SK-N-SH (cell line): ENCODE measurements around the gene ACACA. TPM values are rescaled to one million over a fixed set of nuclear protein-coding genes. Genes with fewer than 3 reads are reported as not detected.

Experiments used
- CTCF ChIA-PET: fragments of 300-600, 350-600 bp; formaldehyde crosslinking; extraction: SDS; loops from one replicate; lab custom pipeline; 2021; lab: Yijun Ruan, JAX
- POLR2A ChIA-PET: fragments of 350-600 bp; sonication (Branson Sonifier 250); formaldehyde crosslinking; extraction: SDS; loops from one replicate; lab custom pipeline; 2020; ENCODE audit warnings: antibody characterized with exemption, inconsistent platforms; lab: Yijun Ruan, JAX
- DNase-seq: peaks from one replicate; pipeline ENCODE4 v3.0.0; 2012
- H2AFZ ChIP-seq: fragments of 200-600 bp; sonication (generic); 2 replicates; pipeline ENCODE4 v1.8.1; 2016; ENCODE audit warnings: antibody characterized with exemption, mild to moderate bottlenecking, low read depth
- H3F3A ChIP-seq: fragments of 200-600 bp; sonication (generic); replicated peaks from 2 replicates; pipeline ENCODE3; 2016; ENCODE audit warnings: antibody characterized with exemption, mild to moderate bottlenecking; ENCODE audit not compliant: insufficient read depth
- H3K27ac ChIP-seq, 2 experiments: fragments of 200-500 bp in 1 of 2; fragments of 200-600 bp in 1 of 2; sonication (Bioruptor generic) in 1 of 2; sonication (generic), shearing (Covaris generic) in 1 of 2; 2 replicates each; pipeline versions ENCODE4 v1.5.1 to v1.6.1; 2014 to 2016; ENCODE audit warnings: low read depth in 2 of 2, inconsistent platforms in 1 of 2, low read length in 1 of 2, mild to moderate bottlenecking in 1 of 2, mixed read lengths in 1 of 2
- H3K27me3 ChIP-seq: fragments of 200-600 bp; sonication (generic), shearing (Covaris generic); 2 replicates; pipeline ENCODE4 v1.6.1; 2016; ENCODE audit warnings: mixed run types; ENCODE audit not compliant: insufficient read depth
- H3K36me3 ChIP-seq, 2 experiments: fragments of 200-500 bp in 1 of 2; fragments of 200-600 bp in 1 of 2; sonication (Bioruptor generic) in 1 of 2; sonication (generic) in 1 of 2; replicated peaks in 1 of 2; 2 replicates each; pipeline versions ENCODE3 to v1.5.1; 2014 to 2016; ENCODE audit warnings: low read length in 1 of 2, mild to moderate bottlenecking in 1 of 2; ENCODE audit not compliant: insufficient read depth in 2 of 2, control insufficient read depth in 1 of 2
- H3K4me1 ChIP-seq, 2 experiments: fragments of 200-500 bp in 1 of 2; fragments of 200-600 bp in 1 of 2; sonication (Bioruptor generic) in 1 of 2; sonication (generic), shearing (Covaris generic) in 1 of 2; 2 replicates each; pipeline versions ENCODE4 v1.5.1 to v1.6.1; 2014 to 2016; ENCODE audit warnings: low read depth in 1 of 2, low read length in 1 of 2, mixed run types in 1 of 2; ENCODE audit not compliant: insufficient read depth in 2 of 2, control insufficient read depth in 1 of 2
- H3K4me2 ChIP-seq: fragments of 200-600 bp; sonication (generic), shearing (Covaris generic); 2 replicates; pipeline ENCODE4 v1.6.1; 2017; ENCODE audit warnings: mixed run types
- H3K4me3 ChIP-seq, 2 experiments: fragments of 200-500 bp in 1 of 2; fragments of 200-600 bp in 1 of 2; sonication (Bioruptor generic) in 1 of 2; sonication (generic), shearing (Covaris generic) in 1 of 2; 2 replicates each; pipeline versions ENCODE4 v1.5.1 to v1.8.1; 2014 to 2016; ENCODE audit warnings: low read depth in 2 of 2, inconsistent platforms in 1 of 2, low read length in 1 of 2, mild to moderate bottlenecking in 1 of 2, mixed read lengths in 1 of 2, moderate library complexity in 1 of 2
- H3K79me2 ChIP-seq: fragments of 200-600 bp; sonication (generic); 2 replicates; pipeline ENCODE4 v1.8.1; 2017; ENCODE audit warnings: mild to moderate bottlenecking; ENCODE audit not compliant: insufficient read depth
- H3K9ac ChIP-seq: fragments of 200-600 bp; sonication (generic); 2 replicates; pipeline ENCODE4 v1.6.1; 2017; ENCODE audit warnings: mixed run types
- H3K9me2 ChIP-seq: fragments of 200-600 bp; sonication (generic); 2 replicates; pipeline ENCODE4 v1.6.1; 2017; ENCODE audit warnings: mixed run types
- H3K9me3 ChIP-seq: fragments of 200-600 bp; sonication (generic); 2 replicates; pipeline ENCODE4 v1.6.1; 2017; ENCODE audit warnings: mixed run types, mild to moderate bottlenecking, moderate library complexity
- H4K20me1 ChIP-seq: fragments of 200-600 bp; sonication (generic); 2 replicates; pipeline ENCODE4 v1.6.1; 2017; ENCODE audit warnings: mild to moderate bottlenecking, mixed run types; ENCODE audit not compliant: insufficient read depth
- CTCF ChIP-seq: fragments of 200-600 bp; sonication (generic); IDR thresholded peaks from 2 replicates; pipeline ENCODE4 v1.6.1; 2017; ENCODE audit warnings: antibody characterized with exemption, mild to moderate bottlenecking, moderate library complexity
- EZH2phosphoT487 ChIP-seq: fragments of 200-600 bp; sonication (generic); IDR thresholded peaks from 2 replicates; pipeline ENCODE4 v1.6.1; 2017; ENCODE audit warnings: low read depth, mixed run types, mild to moderate bottlenecking, antibody characterized with exemption, moderate library complexity, borderline replicate concordance
- GATA2 ChIP-seq: sonication (generic); formaldehyde crosslinking; IDR thresholded peaks from 2 replicates; pipeline ENCODE4 v1.5.0; 2020; ENCODE audit warnings: mild to moderate bottlenecking, missing genetic modification reagents
- NFIC ChIP-seq: IDR thresholded peaks from 2 replicates; pipeline ENCODE4 v1.4.0; 2012; ENCODE audit warnings: borderline replicate concordance
- RAD21 ChIP-seq: IDR thresholded peaks from 2 replicates; pipeline ENCODE4 v1.6.1; 2012; ENCODE audit warnings: mild to moderate bottlenecking, low read length
- WGBS: methylation state at CpG from one replicate; pipeline ENCODE4 v1.1.6; 2017; ENCODE audit warnings: low lambda C conversion rate; 5-methylcytosine and 5-hydroxymethylcytosine counted together
- polyA plus RNA-seq, 3 experiments: library from polyadenylated mRNA; depleted of rRNA; stranded (reverse); fragments of >200 nt; gene quantifications; 2 replicates each; pipeline ENCODE4 v1.2.3, GENCODE V29; 2012
- TF ChIP-seq, protein P1 (sequence below): IDR thresholded peaks from 2 replicates; pipeline ENCODE4 v1.4.0; 2012; ENCODE audit warnings: low read depth, borderline replicate concordance

ACACA gene
- polyA plus RNA-seq, 1 of the 3 experiments (the other 2 are of a cell fraction): 27.2 TPM

DNA sequence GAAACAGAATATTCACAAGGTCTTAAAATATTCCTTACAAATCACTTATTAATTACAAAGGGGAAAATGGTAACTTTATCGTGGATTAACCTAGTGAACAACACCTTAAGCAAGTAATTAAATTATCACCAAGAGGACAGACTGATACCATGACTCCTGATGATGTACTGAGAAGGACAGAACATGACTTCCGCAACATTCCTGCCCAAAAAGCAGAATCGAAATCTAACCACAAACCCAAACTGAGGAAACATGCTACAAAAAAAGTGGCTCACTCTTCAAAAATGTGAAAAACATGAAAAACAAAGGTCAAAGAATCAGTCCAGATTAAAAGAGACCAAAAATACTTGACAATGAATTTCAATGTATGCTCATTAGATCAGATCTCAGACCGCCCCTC, 306.4 kb downstream of the ACACA start (continued):
- no peak for TF ChIP-seq CTCF
- no peak for TF ChIP-seq EZH2phosphoT487
- TF ChIP-seq RAD21: no peak
- no peak for TF ChIP-seq NFIC
- TF ChIP-seq, protein P1, sequence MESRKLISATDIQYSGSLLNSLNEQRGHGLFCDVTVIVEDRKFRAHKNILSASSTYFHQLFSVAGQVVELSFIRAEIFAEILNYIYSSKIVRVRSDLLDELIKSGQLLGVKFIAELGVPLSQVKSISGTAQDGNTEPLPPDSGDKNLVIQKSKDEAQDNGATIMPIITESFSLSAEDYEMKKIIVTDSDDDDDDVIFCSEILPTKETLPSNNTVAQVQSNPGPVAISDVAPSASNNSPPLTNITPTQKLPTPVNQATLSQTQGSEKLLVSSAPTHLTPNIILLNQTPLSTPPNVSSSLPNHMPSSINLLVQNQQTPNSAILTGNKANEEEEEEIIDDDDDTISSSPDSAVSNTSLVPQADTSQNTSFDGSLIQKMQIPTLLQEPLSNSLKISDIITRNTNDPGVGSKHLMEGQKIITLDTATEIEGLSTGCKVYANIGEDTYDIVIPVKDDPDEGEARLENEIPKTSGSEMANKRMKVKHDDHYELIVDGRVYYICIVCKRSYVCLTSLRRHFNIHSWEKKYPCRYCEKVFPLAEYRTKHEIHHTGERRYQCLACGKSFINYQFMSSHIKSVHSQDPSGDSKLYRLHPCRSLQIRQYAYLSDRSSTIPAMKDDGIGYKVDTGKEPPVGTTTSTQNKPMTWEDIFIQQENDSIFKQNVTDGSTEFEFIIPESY: no peak
- TF ChIP-seq, all 33 proteins: peak for 0

- DNase-seq: no peak
- 99% methylated on average over 9 of the region's 9 CpGs for WGBS
- Histone ChIP-seq H4K20me1 (no peaks in the 10 kb centered on the region), H3K9ac (no peak overlapping the region), H3F3A (no peaks in the 10 kb centered on the region), H3K4me3 (no peak overlapping the region), H2AFZ (no peak overlapping the region), H3K27me3 (no peaks in the 10 kb centered on the region), H3K4me1 (peaks cover 0 to 22% of the 10 kb centered on the region in 2 experiments; a peak in 1 of 4 replicates), H3K9me3 (no peaks in the 10 kb centered on the region), H3K4me2 (no peak overlapping the region), H3K9me2 (no peaks in the 10 kb centered on the region), H3K36me3 (peaks cover 16 to 49% of the 10 kb centered on the region in 2 experiments), H3K27ac (no peak overlapping the region), H3K79me2 (no peaks in the 10 kb centered on the region)
- CTCF ChIA-PET: interaction anchor here (0.8 to 1.8 kb wide), 5 partner anchors 10 to 469 kb away, joined by 3 read pairs; no protein-coding TSS in a partner anchor
- no peak for TF ChIP-seq GATA2 (CRISPR knock-in tag)
- TF ChIP-seq CTCF: no peak
- POLR2A ChIA-PET: no interaction called here
Observed at GRCh38 chr17:37098910-37099664, 307.5 kb downstream of the ACACA start.
